Measurements from ENCODE around the gene UBE2J2. TPM values are rescaled to one million over a fixed set of nuclear protein-coding genes. Genes with fewer than 3 reads are reported as not detected.
A peak's percentile ranks its signal among the peaks of the same experiment; 100 is the strongest.

UBE2J2 gene
- total RNA-seq, 4 donors from 2014 or later, result 9.5 to 66.1 (median 49.8) TPM

DNA sequence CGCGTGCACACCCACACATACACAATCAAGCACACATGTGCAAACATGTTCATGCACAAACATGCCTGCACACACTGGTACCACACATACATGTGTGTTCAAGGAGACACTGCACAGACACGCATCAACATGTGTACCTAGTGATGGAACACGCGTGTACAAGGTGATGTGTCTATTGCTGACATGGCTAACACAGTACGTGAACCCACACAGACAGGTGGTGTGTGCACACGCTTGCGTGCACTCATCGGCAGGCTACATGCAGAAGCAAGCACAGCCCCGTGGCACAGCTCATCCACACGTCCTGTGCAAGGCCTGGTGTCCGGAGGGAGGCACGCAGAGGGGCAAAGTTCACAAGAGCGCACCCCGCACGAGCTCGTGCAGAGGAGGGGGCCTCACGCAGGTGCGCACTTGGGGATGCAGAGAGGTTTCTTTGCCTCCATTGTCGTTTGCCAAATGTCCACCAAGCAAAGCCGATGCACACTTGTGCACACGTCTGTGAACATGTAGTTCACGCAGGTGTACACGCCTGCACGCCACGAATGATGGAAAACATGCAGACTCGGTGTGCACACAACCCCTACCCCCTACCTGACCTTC lies 33.1 kb upstream of the UBE2J2 start:
- H3K4me1 ChIP-seq, result peaks cover 0 to 36% of the 10 kb centered on the region in 2 donors
- H3K27ac ChIP-seq, result peak overlapping the region; percentile 87 to 94
- TF ChIP-seq, protein P1, sequence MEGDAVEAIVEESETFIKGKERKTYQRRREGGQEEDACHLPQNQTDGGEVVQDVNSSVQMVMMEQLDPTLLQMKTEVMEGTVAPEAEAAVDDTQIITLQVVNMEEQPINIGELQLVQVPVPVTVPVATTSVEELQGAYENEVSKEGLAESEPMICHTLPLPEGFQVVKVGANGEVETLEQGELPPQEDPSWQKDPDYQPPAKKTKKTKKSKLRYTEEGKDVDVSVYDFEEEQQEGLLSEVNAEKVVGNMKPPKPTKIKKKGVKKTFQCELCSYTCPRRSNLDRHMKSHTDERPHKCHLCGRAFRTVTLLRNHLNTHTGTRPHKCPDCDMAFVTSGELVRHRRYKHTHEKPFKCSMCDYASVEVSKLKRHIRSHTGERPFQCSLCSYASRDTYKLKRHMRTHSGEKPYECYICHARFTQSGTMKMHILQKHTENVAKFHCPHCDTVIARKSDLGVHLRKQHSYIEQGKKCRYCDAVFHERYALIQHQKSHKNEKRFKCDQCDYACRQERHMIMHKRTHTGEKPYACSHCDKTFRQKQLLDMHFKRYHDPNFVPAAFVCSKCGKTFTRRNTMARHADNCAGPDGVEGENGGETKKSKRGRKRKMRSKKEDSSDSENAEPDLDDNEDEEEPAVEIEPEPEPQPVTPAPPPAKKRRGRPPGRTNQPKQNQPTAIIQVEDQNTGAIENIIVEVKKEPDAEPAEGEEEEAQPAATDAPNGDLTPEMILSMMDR (IDR thresholded peaks at IDR 0.05), result no peak
- no peaks in the 10 kb centered on the region for H3K27me3 ChIP-seq
- no peaks in the 10 kb centered on the region for H3K9me3 ChIP-seq
- no peak for DNase-seq
- peak overlapping the region; percentile 37 to 66 for H3K4me3 ChIP-seq
- no peaks in the 10 kb centered on the region for H3K36me3 ChIP-seq
- intact Hi-C loops (cut with DNase I; ENCODE audit: low total_unique reads), result loop anchor here (10.0 kb wide), 1 partner anchor 48 kb away; the partner anchor contains the start of gene MXRA8

DNA sequence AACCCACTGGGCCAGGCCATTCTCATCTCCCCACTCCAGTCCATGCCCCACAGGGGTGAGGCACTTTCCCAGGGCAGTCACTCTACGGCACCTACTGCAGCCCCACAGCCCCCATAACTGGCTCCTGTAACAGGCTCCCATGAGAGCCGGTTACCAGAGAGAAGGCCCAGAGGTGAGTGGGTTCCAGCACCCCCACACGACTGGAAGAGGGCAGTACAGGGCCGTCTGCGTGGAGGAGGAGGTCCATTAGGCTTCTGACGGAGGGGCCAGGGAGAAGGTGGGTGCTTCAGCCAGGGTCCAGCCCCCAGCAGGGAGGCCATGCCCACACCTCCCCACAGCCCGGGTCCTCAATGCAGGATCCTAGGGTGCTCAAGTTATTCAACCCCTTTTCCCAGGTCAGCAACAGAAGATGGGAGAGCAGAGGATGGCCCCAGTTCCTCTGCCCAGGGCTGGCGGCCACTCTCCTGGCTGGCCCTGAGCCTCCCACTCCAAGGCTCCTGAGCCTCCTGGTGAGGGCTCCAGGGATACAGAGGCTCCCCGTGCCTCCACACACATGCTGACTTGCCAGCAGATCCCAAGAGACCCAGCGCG lies 32.5 kb upstream of the UBE2J2 start:
- intact Hi-C loops (cut with DNase I; ENCODE audit: low total_unique reads), result loop anchor here (10.0 kb wide), 1 partner anchor 49 kb away; the partner anchor contains the start of gene MXRA8
- Histone ChIP-seq H3K27ac (peak overlapping the region; percentile 87), H3K4me3 (peak overlapping the region; percentile 37 to 66), H3K27me3 (no peaks in the 10 kb centered on the region), H3K4me1 (peaks cover 0 to 36% of the 10 kb centered on the region in 2 donors), H3K36me3 (no peaks in the 10 kb centered on the region), H3K9me3 (no peaks in the 10 kb centered on the region)
- no peak for TF ChIP-seq POLR2A (IDR thresholded peaks at IDR 0.05)
- TF ChIP-seq, protein P1 (IDR thresholded peaks at IDR 0.05), result no peak
- no peak for DNase-seq

- H3K4me3 ChIP-seq, result peak overlapping the region; percentile 37 to 66
- peak; percentile 85 to 89 for DNase-seq
- H3K4me1 ChIP-seq, result peaks cover 0 to 36% of the 10 kb centered on the region in 2 donors
- H3K36me3 ChIP-seq, result no peaks in the 10 kb centered on the region
- TF ChIP-seq, protein P1 (IDR thresholded peaks at IDR 0.05), result no peak
- TF ChIP-seq POLR2A (IDR thresholded peaks at IDR 0.05), result peak in 1 of 2 donors; percentile 34
- H3K9me3 ChIP-seq, result no peaks in the 10 kb centered on the region
- no peaks in the 10 kb centered on the region for H3K27me3 ChIP-seq
- peak overlapping the region; percentile 87 for H3K27ac ChIP-seq
- intact Hi-C loops (cut with DNase I; ENCODE audit: low total_unique reads), result loop anchor here (10.0 kb wide), 1 partner anchor 49 kb away; the partner anchor contains the start of gene MXRA8
Observed at GRCh38 chr1:1305300-1306069, 31.8 kb upstream of the UBE2J2 start.

- DNase-seq, result peak; percentile 90 to 93
- Histone ChIP-seq H3K4me3 (peak overlapping the region; percentile 37 to 66), H3K36me3 (no peaks in the 10 kb centered on the region), H3K9me3 (no peaks in the 10 kb centered on the region), H3K4me1 (peaks cover 0 to 31% of the 10 kb centered on the region in 2 donors), H3K27ac (peak overlapping the region; percentile 87), H3K27me3 (no peaks in the 10 kb centered on the region)
- TF ChIP-seq POLR2A (IDR thresholded peaks at IDR 0.05), result peak in 1 of 2 donors; percentile 34
- TF ChIP-seq, protein P1 (IDR thresholded peaks at IDR 0.05), result peak in 1 of 4 experiments; percentile 3
- intact Hi-C loops (cut with DNase I; ENCODE audit: low total_unique reads), result loop anchor here (10.0 kb wide), 1 partner anchor 50 kb away; the partner anchor contains the start of gene MXRA8
Observed at GRCh38 chr1:1304331-1305299, 31.0 kb upstream of the UBE2J2 start.
